RWPE1 (cell line): ENCODE results near the gene PIGM.
A peak's percentile ranks its signal among the peaks of the same experiment; 100 is the strongest.

Experiments
- CTCF ChIA-PET: fragments of 350-600 bp; sonication (Branson Sonifier 250); formaldehyde crosslinking; extraction: SDS; loops from one replicate; lab custom pipeline; 2021; lab: Yijun Ruan, JAX
- POLR2A ChIA-PET: fragments of 400-600 bp; formaldehyde crosslinking; extraction: SDS; loops from one replicate; lab custom pipeline; 2020; ENCODE audit warnings: antibody characterized with exemption; ENCODE audit not compliant: low non-redundant PET; lab: Yijun Ruan, JAX
- DNase-seq: peaks from one replicate; pipeline ENCODE4 v3.0.0; 2012; ENCODE audit warnings: low spot score
- H3K27ac ChIP-seq: fragments of 450-650 bp; 2 replicates; pipeline ENCODE4 v1.5.1; 2017
- CTCF ChIP-seq: fragments of 450-650 bp; conservative IDR thresholded peaks from 2 replicates; pipeline ENCODE4 v1.5.1; 2017; ENCODE audit warnings: low read depth, mild to moderate bottlenecking

PIGM gene

GRCh38 chr1:159999204-159999603, 32.6 kb downstream of the PIGM start:
- no peak overlapping the region for H3K27ac ChIP-seq
- DNase-seq, result no peak
- POLR2A ChIA-PET, result no interaction called here
- no peak for TF ChIP-seq CTCF
- CTCF ChIA-PET, result no interaction called here

GRCh38 chr1:159996653-159997052, 35.1 kb downstream of the PIGM start:
- DNase-seq, result peak; percentile 75
- H3K27ac ChIP-seq, result no peak overlapping the region
- ChIA-PET POLR2A (no interaction called here), CTCF (interaction anchor here (1.0 kb wide), 1 partner anchor 10 kb away, joined by 9 read pairs; no protein-coding TSS in a partner anchor)
- TF ChIP-seq CTCF, result no peak

- POLR2A ChIA-PET, result no interaction called here
- no peak for DNase-seq
- CTCF ChIA-PET, result no interaction called here
- H3K27ac ChIP-seq, result no peak overlapping the region
- no peak for TF ChIP-seq CTCF
Measured at GRCh38 chr1:159994896-159995295, 36.9 kb downstream of the PIGM start.

GRCh38 chr1:159993911-159994310, 37.9 kb downstream of the PIGM start:
- no peak for TF ChIP-seq CTCF
- ChIA-PET CTCF (interaction anchor here (0.8 kb wide), 1 partner anchor 103 kb away, joined by 3 read pairs; no protein-coding TSS in a partner anchor), POLR2A (no interaction called here)
- H3K27ac ChIP-seq, result no peak overlapping the region
- DNase-seq, result no peak

- no peak overlapping the region for H3K27ac ChIP-seq
- no peak for DNase-seq
- ChIA-PET CTCF (interaction anchor here (0.6 to 1.0 kb wide), 3 partner anchors 87 to 260 kb away, joined by 3 read pairs; no protein-coding TSS in a partner anchor), POLR2A (interaction anchor here (0.5 kb wide), 1 partner anchor 1032 kb away, joined by 3 read pairs; no protein-coding TSS in a partner anchor)
- TF ChIP-seq CTCF, result no peak
Measured at GRCh38 chr1:159992161-159992560, 39.6 kb downstream of the PIGM start.

- DNase-seq, result no peak
Measured at GRCh38 chr1:159991513-159991912, 40.3 kb downstream of the PIGM start.

More at GRCh38 chr1:159991513-159991912, 40.3 kb downstream of the PIGM start:
- POLR2A ChIA-PET, result interaction anchor here (0.5 kb wide), 1 partner anchor 1032 kb away, joined by 3 read pairs; no protein-coding TSS in a partner anchor
- TF ChIP-seq CTCF, result no peak
- H3K27ac ChIP-seq, result no peak overlapping the region
- CTCF ChIA-PET, result interaction anchor here (0.6 to 1.0 kb wide), 2 partner anchors 99 to 261 kb away, joined by 3 read pairs; no protein-coding TSS in a partner anchor
